Measurements from ENCODE around the gene RAD18.

DNA sequence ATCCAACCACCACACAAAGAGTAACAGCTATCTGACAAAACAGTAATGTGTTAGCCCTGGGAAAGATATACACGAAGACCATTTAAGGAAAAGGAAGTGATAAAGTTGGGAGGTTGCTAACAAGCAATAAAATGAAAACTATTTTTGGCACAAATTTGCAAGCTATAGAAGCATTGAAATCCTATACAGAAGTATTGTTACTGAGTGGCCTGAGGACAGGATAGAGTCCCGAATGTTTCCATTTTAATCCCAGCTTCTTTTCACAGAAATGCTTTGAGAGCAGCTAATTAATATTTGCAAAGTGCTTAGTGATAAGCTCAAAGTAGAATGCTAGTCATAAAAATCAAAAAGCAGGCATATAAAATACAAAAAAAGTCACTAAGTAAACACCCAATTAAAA lies 51.5 kb downstream of the RAD18 start:
- TF ChIP-seq CTCF (conservative IDR thresholded peaks at IDR 0.05; ENCODE audit: low read depth, low read length) = no peak
- TF ChIP-seq EZH2 (IDR thresholded peaks at IDR 0.05; ENCODE audit: low read length, unreplicated experiment) = no peak
- TF ChIP-seq EZH2phosphoT487 (IDR thresholded peaks at IDR 0.05; ENCODE audit: borderline replicate concordance, low read length) = no peak

All from PC-3 (cell line).